Endothelial cell of umbilical vein (primary cell): ENCODE results near the gene RAPGEF4.

Experiments used
- CTCF ChIP-seq, 2 donors: IDR thresholded peaks; 1 replicate in 1 of 2; 2 replicates in 1 of 2; pipeline ENCODE4 v1.5.1; 2011; ENCODE audit warnings: low read length in 2 of 2, mild to moderate bottlenecking in 2 of 2, moderate library complexity in 2 of 2, control low read depth in 1 of 2, inconsistent platforms in 1 of 2, low read depth in 1 of 2; ENCODE audit not compliant: insufficient read depth in 1 of 2; ENCODE audit errors: extremely low read depth in 1 of 2
- FOS ChIP-seq: IDR thresholded peaks from 2 replicates; pipeline ENCODE4 v1.6.1; 2011; ENCODE audit warnings: mild to moderate bottlenecking, low read length, moderate library complexity, borderline replicate concordance; ENCODE audit not compliant: insufficient read depth
- POLR2AphosphoS5 ChIP-seq: IDR thresholded peaks from 2 replicates; pipeline ENCODE4 v1.6.1; 2012; ENCODE audit warnings: low read depth, mild to moderate bottlenecking, control low read depth, low read length, moderate library complexity; ENCODE audit not compliant: insufficient read depth

GRCh38 chr2:172821370-172822338, 86.0 kb downstream of the RAPGEF4 start:
- TF ChIP-seq CTCF (IDR thresholded peaks at IDR 0.05; ENCODE audit: extremely low read depth in 1 of 2, insufficient read depth in 1 of 2, low read depth in 1 of 2, low read length in 2 of 2) = no peak
- no peak for TF ChIP-seq FOS
- peak; percentile 35 for TF ChIP-seq POLR2AphosphoS5
